Large intestine (tissue), 3 donors: Measurements from ENCODE around the gene ZMAT5. TPM values are rescaled to one million over a fixed set of nuclear protein-coding genes. Genes with fewer than 3 reads are reported as not detected.

ENCODE experiments used
- DNase-seq, 2 donors: peaks; one replicate each; pipeline versions ENCODE4 v3.0.0 to v3.0.0-alpha.2; 2013
- H3K27ac ChIP-seq: one replicate; pipeline ENCODE4 v1.5.1; 2013; ENCODE audit warnings: low read length
- H3K27me3 ChIP-seq: 2 replicates; pipeline ENCODE4 v1.6.1; 2013; ENCODE audit warnings: low read length; ENCODE audit not compliant: control insufficient read depth, insufficient read depth
- H3K36me3 ChIP-seq: 2 replicates; pipeline ENCODE4 v1.6.1; 2013; ENCODE audit warnings: low read length; ENCODE audit not compliant: control insufficient read depth, insufficient read depth
- H3K4me1 ChIP-seq: one replicate; pipeline ENCODE4 v1.6.1; 2013; ENCODE audit warnings: low read length; ENCODE audit not compliant: control insufficient read depth, insufficient read depth
- H3K4me3 ChIP-seq: one replicate; pipeline ENCODE4 v1.5.1; 2013; ENCODE audit warnings: low read length
- H3K9me3 ChIP-seq: one replicate; pipeline ENCODE4 v1.6.1; 2013; ENCODE audit warnings: mild to moderate bottlenecking, low read depth, low read length, moderate library complexity; ENCODE audit not compliant: control insufficient read depth
- WGBS: methylation state at CpG from one replicate; pipeline ENCODE4 v1.1.5; 2013; ENCODE audit warnings: low lambda C conversion rate; ENCODE audit not compliant: insufficient coverage; 5-methylcytosine and 5-hydroxymethylcytosine counted together
- polyA plus RNA-seq: library from polyadenylated mRNA; unstranded; fragments of 120-200 nt; gene quantifications from one replicate; pipeline ENCODE4 v1.2.1, GENCODE V29; 2013

Gene ZMAT5
- polyA plus RNA-seq, 1 donor = 19.5 TPM

DNA sequence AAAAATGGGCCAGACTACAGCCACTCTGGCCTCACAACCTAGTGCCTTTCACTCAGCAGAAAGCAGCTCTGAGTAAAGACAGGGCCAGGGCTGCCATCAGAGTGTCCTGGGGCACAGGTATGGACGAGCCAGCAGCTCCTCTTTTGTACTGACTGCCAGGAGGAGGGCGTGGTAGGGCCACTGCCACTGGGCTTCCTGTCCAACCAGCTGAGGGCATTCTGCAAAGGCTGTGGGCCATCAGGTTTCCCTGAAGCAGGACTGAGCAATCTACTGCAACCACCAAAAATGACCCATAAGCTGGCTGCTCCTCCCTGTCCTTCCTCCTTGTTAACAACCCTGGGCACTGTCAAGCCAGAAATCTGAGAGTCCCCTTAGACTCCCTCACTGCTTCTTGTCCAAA is 38.2 kb upstream of the ZMAT5 start:
- H3K27me3 ChIP-seq = no peaks in the 10 kb centered on the region
- no peaks in the 10 kb centered on the region for H3K4me1 ChIP-seq
- DNase-seq = no peak
- no peak overlapping the region for H3K4me3 ChIP-seq
- WGBS = no CpG with 5 or more reads among the region's 2 CpGs
- no peaks in the 10 kb centered on the region for H3K9me3 ChIP-seq
- no peak overlapping the region for H3K27ac ChIP-seq
- peaks cover 77% of the 10 kb centered on the region for H3K36me3 ChIP-seq

DNA sequence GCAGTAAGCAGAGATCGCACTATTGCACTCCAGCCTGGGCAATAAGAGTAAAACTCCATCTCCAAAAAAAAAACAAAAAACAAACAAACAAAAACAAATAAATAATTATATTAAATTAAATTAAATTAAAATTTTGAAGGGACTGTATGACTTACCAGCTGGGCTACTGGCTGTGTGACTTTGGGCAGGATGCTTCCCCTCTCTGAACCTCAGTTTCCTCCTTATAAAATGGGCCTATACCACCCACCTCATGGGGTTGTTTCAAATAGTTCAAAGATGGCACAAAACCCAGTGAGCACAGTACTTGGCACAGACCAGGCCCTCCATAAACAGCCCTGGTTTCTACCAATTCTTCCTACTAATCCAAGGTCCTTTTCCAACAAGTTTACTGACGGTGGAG is 36.4 kb upstream of the ZMAT5 start:
- WGBS = 100% methylated on average over 1 of the region's 2 CpGs
- Histone ChIP-seq H3K9me3 (no peaks in the 10 kb centered on the region), H3K27ac (no peak overlapping the region), H3K36me3 (peaks cover 89% of the 10 kb centered on the region), H3K4me1 (no peaks in the 10 kb centered on the region), H3K4me3 (no peak overlapping the region), H3K27me3 (no peaks in the 10 kb centered on the region)
- no peak for DNase-seq

DNA sequence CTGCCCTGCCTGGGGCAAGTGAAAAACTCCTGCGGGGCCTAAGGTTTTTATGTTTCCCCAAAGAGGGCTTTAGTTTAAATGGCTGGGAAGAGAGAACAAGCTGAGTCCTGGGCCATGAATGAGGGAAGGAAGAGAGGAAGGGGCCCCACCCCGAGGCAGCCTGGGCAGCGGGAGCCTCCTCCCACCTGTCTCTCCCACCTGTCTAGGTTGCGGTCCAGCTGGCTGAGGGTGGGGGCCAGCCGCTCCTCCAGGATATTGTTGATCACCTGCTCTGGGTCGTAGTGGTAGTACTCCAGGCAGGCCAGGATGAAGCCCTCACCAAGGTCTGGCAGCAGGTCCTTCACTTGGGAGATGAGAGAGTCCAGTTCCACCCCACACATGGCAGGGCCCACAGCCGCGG is 35.0 kb upstream of the ZMAT5 start:
- no peak for DNase-seq
- no peak overlapping the region for H3K4me3 ChIP-seq
- H3K27ac ChIP-seq = no peak overlapping the region
- no peaks in the 10 kb centered on the region for H3K9me3 ChIP-seq
- peaks cover 89% of the 10 kb centered on the region for H3K36me3 ChIP-seq
- WGBS = no CpG with 5 or more reads among the region's 8 CpGs
- H3K27me3 ChIP-seq = no peaks in the 10 kb centered on the region
- no peaks in the 10 kb centered on the region for H3K4me1 ChIP-seq

DNA sequence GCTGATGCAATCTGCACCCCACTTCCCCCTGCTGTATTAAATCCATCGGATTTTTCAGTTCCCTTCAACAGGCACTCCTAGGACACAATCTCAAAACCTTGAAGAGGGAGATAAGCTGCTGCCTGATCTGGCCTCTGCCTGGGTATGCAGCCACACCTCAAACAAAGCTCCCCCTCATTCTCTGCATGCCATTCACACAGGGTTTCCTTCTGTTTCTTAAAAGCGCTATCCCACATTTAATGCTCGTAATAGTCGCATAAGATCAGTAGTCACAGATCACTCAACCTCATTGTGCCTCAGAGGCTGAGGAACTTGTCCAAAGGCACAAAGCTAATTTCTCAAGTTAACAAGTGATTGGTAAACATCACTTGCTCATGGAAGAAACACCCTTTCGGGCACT is 34.3 kb upstream of the ZMAT5 start:
- H3K36me3 ChIP-seq = peaks cover 89% of the 10 kb centered on the region
- DNase-seq = no peak
- no peak overlapping the region for H3K4me3 ChIP-seq
- H3K4me1 ChIP-seq = no peaks in the 10 kb centered on the region
- H3K27ac ChIP-seq = no peak overlapping the region
- no peaks in the 10 kb centered on the region for H3K9me3 ChIP-seq
- no peaks in the 10 kb centered on the region for H3K27me3 ChIP-seq
- WGBS = no CpG with 5 or more reads among the region's 5 CpGs

DNA sequence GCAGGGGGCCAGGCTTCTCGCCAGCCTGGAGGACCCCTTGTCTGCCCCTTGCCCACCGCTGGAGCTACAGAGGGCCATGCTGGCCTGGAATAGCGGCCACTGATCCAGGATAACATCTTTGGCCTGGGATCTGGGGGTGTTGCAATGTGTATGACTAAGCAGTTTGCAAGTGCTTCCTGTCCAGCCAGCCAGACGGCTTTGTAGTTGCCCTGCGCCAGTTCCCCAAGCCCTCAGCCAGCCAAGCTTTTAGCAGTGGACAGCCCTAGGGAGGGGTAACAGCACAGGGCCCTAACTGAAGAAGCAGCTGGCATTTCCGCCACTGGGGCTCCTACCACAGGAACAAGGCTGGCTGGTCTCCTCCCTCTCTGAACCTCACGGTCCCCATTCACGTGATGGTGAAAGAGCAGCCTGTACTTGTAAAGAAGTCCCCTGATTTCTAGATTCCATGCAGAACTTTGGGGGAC is 32.4 kb upstream of the ZMAT5 start:
- no peaks in the 10 kb centered on the region for H3K27me3 ChIP-seq
- no peak overlapping the region for H3K27ac ChIP-seq
- no peaks in the 10 kb centered on the region for H3K4me1 ChIP-seq
- no CpG with 5 or more reads among the region's 8 CpGs for WGBS
- H3K9me3 ChIP-seq = no peaks in the 10 kb centered on the region
- H3K36me3 ChIP-seq = peaks cover 84% of the 10 kb centered on the region
- DNase-seq = no peak
- H3K4me3 ChIP-seq = no peak overlapping the region

DNA sequence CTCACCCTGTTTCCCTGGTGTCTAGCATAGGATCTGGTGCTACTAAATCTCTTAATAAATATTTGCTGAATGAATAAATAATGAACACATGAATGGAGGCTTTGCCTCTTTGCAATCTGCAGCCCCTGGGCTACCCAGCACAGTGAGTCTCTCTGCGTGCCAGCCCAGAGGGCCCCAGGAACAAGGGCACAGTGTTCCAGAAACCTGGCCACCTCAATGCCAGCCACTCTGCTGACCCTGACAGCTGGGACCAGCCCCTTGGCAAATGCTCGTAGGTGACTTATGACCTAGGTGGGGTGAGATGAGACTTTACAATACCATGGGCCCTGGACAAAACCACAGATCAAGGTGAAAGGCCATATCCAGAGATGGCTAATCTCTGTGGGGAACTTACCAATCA is 32.0 kb upstream of the ZMAT5 start:
- Histone ChIP-seq H3K4me1 (no peaks in the 10 kb centered on the region), H3K27me3 (no peaks in the 10 kb centered on the region), H3K36me3 (peaks cover 79% of the 10 kb centered on the region), H3K4me3 (no peak overlapping the region), H3K27ac (no peak overlapping the region), H3K9me3 (no peaks in the 10 kb centered on the region)
- no peak for DNase-seq
- whole genome bisulfite sequencing = no CpG with 5 or more reads among the region's 2 CpGs

DNA sequence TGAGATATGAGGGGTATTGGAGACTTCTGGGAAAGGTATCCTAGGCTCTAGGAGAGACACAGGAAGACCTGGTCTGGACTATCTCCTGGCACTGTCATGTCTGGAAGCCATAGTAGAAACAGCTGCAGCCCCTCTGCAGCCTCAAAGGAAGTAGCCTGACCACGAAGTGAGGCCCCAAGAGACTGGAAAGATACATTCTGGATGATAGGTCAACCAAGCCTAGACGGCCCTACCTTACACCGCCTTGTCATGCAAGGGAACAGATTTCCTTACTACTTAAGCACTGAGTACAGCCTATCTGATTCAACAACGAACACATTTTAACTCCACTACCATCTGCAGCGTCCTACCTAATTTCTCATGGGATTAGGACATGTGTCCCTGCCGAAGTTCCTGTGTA is 31.5 kb upstream of the ZMAT5 start:
- Histone ChIP-seq H3K4me3 (no peak overlapping the region), H3K9me3 (no peaks in the 10 kb centered on the region), H3K36me3 (peaks cover 77% of the 10 kb centered on the region), H3K27me3 (no peaks in the 10 kb centered on the region), H3K27ac (no peak overlapping the region), H3K4me1 (no peaks in the 10 kb centered on the region)
- no peak for DNase-seq
- WGBS = 80% methylated on average over 1 of the region's 6 CpGs

DNA sequence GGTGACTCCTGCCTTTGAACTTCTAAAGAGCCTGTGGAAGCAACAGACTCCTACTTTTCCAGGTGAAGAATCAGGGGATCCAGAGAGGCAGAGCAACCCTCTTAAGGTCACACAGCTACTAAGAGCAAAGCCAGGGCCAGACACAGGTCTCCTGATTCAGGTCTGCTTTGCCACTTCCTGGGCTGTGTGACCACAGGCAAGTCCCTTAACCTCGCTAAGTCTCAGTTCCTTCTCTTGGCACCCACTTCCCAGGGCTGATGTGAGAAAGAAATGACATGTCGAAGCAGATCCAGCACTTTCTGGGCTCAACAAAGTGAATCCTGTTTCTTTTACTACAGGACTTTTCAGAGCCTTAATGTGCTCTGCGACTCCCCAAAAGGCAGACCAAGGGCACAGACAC is 30.5 kb upstream of the ZMAT5 start:
- Histone ChIP-seq H3K9me3 (no peaks in the 10 kb centered on the region), H3K36me3 (peaks cover 85% of the 10 kb centered on the region), H3K27ac (no peak overlapping the region), H3K27me3 (no peaks in the 10 kb centered on the region), H3K4me1 (no peaks in the 10 kb centered on the region), H3K4me3 (no peak overlapping the region)
- 100% methylated on average over 1 of the region's 3 CpGs for WGBS
- DNase-seq = no peak

DNA sequence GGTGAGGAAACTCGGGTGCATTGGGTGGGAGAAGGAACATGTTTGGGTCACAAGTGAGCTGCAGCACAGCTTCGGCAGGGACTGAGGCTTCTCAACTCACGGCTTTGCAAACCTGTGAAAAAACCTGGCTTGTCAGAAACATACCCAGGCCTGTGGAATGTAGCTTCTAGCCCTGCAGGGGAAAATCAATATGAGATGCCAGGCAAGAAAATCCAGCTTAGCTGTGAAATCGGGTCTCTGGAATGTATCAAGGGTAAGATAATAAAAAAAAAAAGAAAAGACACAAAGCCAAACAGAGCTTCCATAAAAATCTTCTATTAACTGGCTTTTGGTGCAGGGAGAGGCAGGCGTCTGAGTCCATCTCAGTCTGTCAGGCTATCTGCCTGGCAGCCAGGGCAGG is 28.9 kb upstream of the ZMAT5 start:
- H3K4me3 ChIP-seq = no peak overlapping the region

DNA sequence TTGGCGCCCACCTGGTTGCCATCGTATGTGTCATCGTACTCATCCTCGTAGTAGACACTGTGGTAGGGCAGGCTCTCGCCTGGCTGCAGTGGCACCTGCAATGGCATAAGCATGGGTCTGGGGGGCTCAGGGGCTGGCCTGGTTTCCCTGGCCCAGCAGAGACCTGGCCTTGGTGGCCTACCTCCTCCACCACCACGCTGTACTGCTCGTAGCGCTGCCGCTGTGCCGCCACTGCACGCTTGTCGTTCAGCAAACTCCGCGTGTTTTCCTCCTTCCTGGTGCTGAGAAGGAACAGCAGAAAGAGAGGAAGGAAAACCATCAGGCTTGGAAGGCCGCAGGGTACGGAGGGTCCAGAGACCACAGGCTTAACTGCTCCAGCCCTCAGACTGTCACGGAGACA is 26.6 kb upstream of the ZMAT5 start:
- Histone ChIP-seq H3K27me3 (no peaks in the 10 kb centered on the region), H3K27ac (no peak overlapping the region), H3K36me3 (peaks cover 79% of the 10 kb centered on the region), H3K4me3 (no peak overlapping the region), H3K9me3 (no peaks in the 10 kb centered on the region), H3K4me1 (no peaks in the 10 kb centered on the region)
- whole genome bisulfite sequencing = 96% methylated on average over 5 of the region's 17 CpGs
- DNase-seq = no peak

More for the DNA sequence above, 28.9 kb upstream of the ZMAT5 start:
- DNase-seq = no peak
- 20% methylated on average over 1 of the region's 5 CpGs for WGBS
- Histone ChIP-seq H3K4me1 (no peaks in the 10 kb centered on the region), H3K27ac (no peak overlapping the region), H3K27me3 (no peaks in the 10 kb centered on the region), H3K9me3 (no peaks in the 10 kb centered on the region), H3K36me3 (peaks cover 80% of the 10 kb centered on the region)

DNA sequence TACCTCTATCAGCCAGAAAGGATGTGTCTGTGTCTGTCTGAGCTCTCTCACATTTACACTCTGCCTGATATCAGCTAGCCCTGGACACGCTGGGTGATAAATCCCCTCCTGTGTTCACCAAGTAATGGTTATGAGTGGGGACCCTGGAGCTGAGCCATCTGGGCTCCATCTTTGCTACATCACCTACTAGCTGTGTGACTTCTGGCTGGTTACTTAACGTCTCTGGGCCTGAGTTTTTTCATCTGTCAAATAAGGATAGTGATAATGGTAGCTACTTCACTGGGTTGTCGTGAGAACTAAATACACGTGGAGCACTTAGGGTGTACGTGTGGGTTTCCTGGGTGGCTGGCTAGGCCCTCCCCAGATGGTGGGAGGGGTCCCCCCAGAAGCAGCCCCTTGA is 23.3 kb upstream of the ZMAT5 start:
- peaks cover 59% of the 10 kb centered on the region for H3K36me3 ChIP-seq
- no peaks in the 10 kb centered on the region for H3K27me3 ChIP-seq
- no peak overlapping the region for H3K4me3 ChIP-seq
- no peak for DNase-seq
- H3K27ac ChIP-seq = no peak overlapping the region
- no peaks in the 10 kb centered on the region for H3K9me3 ChIP-seq
- no peaks in the 10 kb centered on the region for H3K4me1 ChIP-seq
- WGBS = no CpG with 5 or more reads among the region's 5 CpGs
